Stimulated activated CD4-positive, alpha-beta T cell treated with anti-CD3 and anti-CD28 coated beads, TNF-alpha, amount 100 ng/mL, for 48 hours (primary cell): ENCODE data around the gene SHISAL1.

Experiments
- DNase-seq, 3 donors: peaks; one replicate each; pipeline ENCODE4 v3.0.0-alpha.2; 2020; ENCODE audit warnings: low read depth in 3 of 3

SHISAL1 gene

GRCh38 chr22:44312766-44313165 is at the start of gene SHISAL1:
SHISAL1 (minus strand) TSS chr22:44312951; CDS start chr22:44300945, 12,006 bp downstream.
- no peak for DNase-seq

- no peak for DNase-seq
Measured at GRCh38 chr22:44361391-44362126, 48.8 kb upstream of the SHISAL1 start.

- no peak for DNase-seq
Measured at GRCh38 chr22:44360668-44361381, 48.1 kb upstream of the SHISAL1 start.

DNA sequence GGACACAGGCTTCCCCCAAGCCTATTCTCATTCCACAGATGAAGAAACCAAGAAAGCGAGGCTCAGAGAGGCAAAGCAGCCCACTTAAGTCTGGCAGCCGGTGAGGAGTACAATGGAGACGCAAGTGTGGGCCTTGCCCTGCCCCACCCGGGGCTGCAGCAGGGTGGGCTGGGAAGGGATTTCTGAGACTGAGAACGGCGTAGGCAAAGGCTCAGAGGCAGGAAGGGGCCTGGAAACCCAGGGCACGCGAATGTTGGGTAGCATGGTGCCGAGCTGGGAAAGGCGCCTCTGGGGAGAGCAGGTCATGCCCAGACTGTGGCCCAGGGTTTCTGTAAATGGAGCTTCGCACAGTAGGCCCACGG is 47.5 kb upstream of the SHISAL1 start:
- DNase-seq, result no peak

DNA sequence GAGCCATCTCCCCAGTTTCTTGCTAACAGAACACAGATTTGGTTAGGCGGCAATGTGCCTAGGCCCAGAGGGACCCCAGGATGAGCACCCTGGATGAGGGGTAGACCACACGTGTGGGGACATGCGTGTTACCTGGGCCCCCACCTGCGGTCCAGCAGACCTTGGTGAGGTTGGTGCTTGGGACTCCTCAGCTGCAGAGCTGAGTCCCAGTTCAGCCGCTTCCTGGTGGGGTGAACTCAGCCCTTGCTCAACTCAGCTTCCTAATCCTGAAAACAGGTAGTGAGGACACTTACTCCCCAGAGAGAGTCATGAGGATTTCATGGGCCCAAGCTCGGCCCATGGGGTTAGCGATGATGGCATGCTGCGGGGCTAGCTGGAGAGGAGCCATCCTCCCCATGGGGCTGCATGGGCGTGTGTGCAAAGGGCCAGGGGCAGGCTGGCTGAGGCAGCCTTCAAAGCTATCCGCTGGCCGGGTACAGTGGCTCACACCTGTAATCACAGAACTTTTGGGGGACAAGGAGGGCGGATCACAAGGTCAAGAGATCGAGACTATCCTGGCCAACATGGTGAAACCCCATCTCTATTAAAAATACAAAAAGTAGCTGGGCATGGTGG is 46.9 kb upstream of the SHISAL1 start:
- no peak for DNase-seq

- DNase-seq, result no peak
Measured at GRCh38 chr22:44358709-44359440, 46.1 kb upstream of the SHISAL1 start.

DNA sequence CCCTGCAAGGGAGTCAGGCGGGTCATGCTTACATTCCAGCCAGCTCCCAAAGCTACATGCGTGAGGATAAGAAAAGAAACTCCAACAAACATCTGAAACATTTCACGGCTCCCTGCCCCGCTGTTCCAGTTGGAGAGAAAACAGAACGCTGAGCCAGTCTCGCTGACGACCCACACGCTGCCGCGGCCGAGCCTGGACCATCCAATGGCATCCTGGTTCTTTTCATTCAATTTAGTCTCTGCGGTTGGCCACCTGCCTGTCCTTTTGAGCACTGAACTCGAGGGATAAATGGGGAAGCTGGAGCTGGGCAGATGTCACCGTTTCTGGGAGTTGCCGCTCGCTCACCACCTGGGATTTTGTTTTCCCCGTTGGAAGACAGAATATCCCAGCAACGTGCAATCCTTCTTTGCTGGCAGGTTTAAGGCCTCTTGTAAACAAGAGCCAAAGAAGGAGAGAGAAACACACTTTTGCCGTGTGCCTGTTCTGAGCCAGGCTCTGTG is 45.3 kb upstream of the SHISAL1 start:
- no peak for DNase-seq

DNA sequence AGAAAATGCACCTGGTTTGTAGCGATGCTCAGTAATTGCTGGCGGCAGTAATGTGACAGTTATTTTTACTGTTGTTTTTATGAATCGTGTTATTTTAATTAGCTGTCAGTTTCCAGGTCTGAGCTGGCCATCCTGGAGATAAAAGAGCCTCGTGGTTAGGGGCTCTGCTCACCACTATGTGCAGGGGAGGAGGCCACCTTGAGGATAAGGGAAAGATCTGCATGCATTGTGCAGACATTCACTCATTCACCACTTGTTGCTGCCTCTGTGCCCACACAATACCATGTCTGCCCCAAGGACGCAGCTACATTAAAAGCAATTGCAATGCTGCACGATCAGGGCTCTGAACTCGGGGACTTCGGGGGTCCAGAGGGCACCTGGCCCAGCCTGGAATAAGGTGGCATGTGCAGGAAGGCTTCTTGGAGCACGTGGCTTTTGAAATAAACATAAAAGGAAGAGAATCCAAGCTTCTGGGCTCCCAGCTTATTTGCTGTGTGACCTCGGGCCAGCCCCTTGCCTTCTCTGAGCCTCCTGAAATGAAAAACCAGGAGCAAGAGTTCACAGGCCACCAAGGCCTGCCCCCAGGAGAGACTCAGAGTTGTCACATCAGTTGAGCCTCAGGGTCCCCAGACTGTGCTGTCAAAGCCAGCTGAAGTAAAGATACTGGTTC is 44.7 kb upstream of the SHISAL1 start:
- no peak for DNase-seq

DNA sequence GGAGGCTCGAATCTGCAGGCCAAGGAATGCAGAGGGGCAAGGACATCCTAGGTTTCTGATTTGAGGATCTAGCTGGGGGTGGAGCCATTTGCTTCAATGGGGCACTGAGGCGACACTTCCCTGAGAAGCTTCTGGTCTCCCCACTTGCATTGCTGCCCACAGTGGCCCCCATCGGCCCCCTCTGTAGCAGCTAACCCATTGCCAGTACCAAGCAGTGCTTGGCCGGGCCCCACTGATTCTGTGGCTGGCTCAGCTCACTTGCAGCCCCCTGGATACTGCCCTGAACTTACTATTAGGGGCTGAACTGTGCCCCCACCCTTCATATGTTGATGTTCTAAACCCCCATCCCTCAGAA is 42.9 kb upstream of the SHISAL1 start:
- DNase-seq, result no peak

DNA sequence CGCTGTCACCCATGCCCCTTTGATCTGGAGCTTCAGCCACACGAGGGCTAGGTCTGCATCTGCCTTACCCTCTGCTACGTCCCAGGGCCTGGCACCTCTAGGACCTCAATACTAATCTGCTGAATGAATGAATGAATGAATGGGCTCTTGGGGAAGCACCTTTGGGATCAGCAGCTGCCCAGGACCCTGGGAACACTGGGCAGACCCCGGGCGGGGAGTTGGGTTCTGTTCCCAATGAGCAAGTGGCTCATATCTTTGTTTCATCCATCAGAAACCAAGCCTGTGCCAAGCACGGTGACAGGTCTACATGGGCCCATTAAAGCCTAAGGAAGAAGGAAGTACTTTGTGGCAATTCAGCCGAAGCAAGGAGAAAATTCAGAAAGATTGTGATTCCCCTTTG is 41.5 kb upstream of the SHISAL1 start:
- DNase-seq, result no peak

DNA sequence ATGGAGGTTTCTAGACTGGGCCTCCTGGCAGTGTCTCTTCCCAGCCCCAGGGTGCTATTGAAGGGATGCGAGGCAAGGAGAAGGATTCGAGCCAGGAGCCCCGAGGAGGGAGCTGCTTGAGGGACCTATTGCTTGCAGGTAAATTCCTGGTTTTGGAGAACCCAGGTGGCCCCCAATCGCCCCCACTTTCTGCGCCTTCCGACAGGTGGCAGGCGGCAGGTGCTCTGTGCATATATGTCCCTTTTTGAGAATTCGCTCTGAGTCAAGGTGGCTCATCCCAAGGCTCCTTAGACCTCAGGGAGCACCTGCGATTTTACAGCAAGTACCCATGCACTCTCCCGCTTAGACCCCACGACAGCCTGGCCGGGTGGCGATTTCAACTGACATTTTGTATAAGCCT is 40.3 kb upstream of the SHISAL1 start:
- DNase-seq, result no peak

GRCh38 chr22:44352378-44353035 is 39.8 kb upstream of the SHISAL1 start:
- no peak for DNase-seq

DNA sequence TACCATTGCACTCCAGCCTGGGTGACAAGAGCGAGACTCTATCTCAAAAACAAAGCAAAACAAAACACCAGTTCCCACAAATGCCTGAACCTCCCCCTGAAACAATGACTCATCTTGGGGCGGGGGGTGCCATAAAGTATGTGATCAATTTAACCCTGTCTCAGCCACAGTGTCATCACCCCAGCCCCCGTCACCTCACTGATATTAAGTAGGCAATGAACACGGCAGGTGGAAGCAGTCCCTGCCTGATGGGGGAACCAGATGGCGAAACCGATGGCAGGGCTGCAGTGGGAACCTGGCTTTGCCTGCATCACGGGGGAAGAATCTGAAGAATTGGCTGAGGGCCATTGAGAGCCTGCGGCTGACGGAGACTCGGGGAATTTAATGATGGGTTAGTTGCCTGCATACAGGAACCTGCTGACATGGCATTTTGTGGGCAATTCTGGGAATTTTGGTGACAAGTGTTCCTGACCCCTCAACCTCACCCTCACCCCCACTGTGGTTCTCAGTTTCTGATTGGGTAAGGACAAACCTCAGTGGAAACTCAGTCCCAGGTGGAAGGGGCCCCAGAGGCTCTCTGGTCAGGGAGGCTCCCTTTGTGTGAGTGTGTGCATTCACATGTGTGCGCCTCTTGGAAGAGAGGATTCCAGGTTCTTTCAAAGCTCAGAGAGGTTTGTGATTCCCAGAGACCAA is 39.1 kb upstream of the SHISAL1 start:
- DNase-seq, result peak in 2 of 3 donors; percentile 45 to 46

GRCh38 chr22:44351037-44351436 is 38.3 kb upstream of the SHISAL1 start:
- no peak for DNase-seq

GRCh38 chr22:44349594-44349993 is 36.8 kb upstream of the SHISAL1 start:
- DNase-seq, result no peak

- no peak for DNase-seq
Measured at GRCh38 chr22:44348971-44349560, 36.3 kb upstream of the SHISAL1 start.

DNA sequence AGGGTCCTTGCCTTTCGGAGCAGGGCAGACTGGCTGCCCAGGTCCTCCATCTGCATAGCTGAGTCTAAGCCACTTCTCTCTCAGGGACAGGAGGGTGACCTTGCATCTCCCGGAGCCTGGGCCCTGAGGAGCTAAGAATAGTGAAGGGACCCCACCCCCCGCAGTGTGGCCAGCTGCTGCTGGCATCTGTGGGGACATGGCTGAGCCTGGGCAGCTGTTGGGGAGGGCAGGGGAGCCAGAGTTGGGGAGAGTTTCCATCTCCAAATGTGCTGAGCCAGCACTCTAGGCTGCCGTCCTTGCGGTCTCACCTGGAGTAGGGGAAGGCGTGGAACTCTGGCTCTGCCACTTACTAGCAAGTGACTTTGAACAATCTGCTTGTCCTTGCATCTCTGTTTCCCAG is 34.8 kb upstream of the SHISAL1 start:
- DNase-seq, result no peak

GRCh38 chr22:44347080-44347479 is 34.3 kb upstream of the SHISAL1 start:
- DNase-seq, result no peak

DNA sequence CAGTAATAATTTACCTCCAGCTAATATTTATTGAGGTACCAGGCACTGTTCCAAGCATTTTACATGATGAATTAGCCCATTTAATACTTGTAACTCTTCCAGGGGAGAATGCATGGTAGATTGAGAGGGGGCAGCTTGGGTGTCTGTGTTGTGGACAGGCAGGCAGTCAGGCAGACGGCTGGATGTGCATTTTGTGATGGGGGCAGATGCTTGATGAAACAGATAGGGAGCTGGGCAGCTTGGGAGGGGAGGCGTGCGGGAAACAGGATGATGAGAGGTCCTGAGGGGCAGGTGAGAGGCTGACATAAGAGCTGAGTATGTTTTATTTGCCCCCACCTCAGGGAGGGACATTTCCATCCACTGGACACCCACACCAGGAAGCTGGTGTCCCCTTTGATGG is 33.1 kb upstream of the SHISAL1 start:
- DNase-seq, result no peak

GRCh38 chr22:44344407-44344806 is 31.7 kb upstream of the SHISAL1 start:
- DNase-seq, result no peak
